WERI-Rb-1 (cell line): Measurements from ENCODE around the gene SDHAF1.

Source experiments
- DNase-seq: peaks from one replicate; pipeline ENCODE4 v3.0.0-alpha.2; 2020
- H3K27ac ChIP-seq: fragments of 250-450 bp; sonication (Bioruptor Pico); 2 replicates; pipeline ENCODE4 v1.5.1; 2020; ENCODE audit warnings: mild to moderate bottlenecking, moderate library complexity
- H3K27me3 ChIP-seq: fragments of 250-450 bp; sonication (Bioruptor Pico); 2 replicates; pipeline ENCODE4 v1.5.1; 2021; ENCODE audit warnings: mild to moderate bottlenecking, low read depth, moderate library complexity; ENCODE audit not compliant: insufficient read depth, severe bottlenecking
- H3K36me3 ChIP-seq: fragments of 250-450 bp; sonication (Bioruptor Pico); 2 replicates; pipeline ENCODE4 v1.5.1; 2020; ENCODE audit warnings: mild to moderate bottlenecking, moderate library complexity
- H3K4me3 ChIP-seq: 2 replicates; pipeline ENCODE4 v1.5.1; 2011; ENCODE audit warnings: low read depth, mild to moderate bottlenecking, control low read depth, low read length
- H3K9me3 ChIP-seq: fragments of 250-450 bp; sonication (Bioruptor Pico); 2 replicates; pipeline ENCODE4 v1.5.1; 2021; ENCODE audit warnings: mild to moderate bottlenecking, moderate library complexity; ENCODE audit not compliant: severe bottlenecking
- TF ChIP-seq, protein P1 (sequence below): IDR thresholded peaks from 2 replicates; pipeline ENCODE4 v1.5.1; 2011; ENCODE audit warnings: low read depth, mild to moderate bottlenecking, control low read depth, inconsistent platforms, low read length

The SDHAF1 gene

DNA sequence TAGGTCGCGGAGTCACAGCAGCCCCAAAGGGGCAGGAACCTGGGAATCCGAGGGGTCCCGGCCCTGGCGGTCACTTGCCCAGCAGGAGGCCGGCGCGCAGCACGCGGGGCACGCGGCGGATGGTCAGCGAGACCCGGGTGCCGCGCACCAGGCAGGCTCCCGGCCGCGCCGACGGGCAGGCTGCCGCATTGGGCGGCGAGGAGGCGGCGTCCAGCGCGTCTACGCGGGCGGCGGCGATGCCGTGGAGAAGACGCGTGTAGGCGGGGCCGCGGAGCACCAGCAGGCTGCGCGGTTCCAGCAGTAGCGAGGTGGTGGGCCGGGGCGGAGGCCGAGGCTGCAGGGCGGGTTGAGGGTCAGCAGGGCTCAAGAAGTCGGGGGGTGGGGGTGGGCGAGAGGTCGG lies 14.2 kb downstream of the SDHAF1 start:
- DNase-seq: peak; percentile 52
- TF ChIP-seq, protein P1, sequence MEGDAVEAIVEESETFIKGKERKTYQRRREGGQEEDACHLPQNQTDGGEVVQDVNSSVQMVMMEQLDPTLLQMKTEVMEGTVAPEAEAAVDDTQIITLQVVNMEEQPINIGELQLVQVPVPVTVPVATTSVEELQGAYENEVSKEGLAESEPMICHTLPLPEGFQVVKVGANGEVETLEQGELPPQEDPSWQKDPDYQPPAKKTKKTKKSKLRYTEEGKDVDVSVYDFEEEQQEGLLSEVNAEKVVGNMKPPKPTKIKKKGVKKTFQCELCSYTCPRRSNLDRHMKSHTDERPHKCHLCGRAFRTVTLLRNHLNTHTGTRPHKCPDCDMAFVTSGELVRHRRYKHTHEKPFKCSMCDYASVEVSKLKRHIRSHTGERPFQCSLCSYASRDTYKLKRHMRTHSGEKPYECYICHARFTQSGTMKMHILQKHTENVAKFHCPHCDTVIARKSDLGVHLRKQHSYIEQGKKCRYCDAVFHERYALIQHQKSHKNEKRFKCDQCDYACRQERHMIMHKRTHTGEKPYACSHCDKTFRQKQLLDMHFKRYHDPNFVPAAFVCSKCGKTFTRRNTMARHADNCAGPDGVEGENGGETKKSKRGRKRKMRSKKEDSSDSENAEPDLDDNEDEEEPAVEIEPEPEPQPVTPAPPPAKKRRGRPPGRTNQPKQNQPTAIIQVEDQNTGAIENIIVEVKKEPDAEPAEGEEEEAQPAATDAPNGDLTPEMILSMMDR: no peak
- Histone ChIP-seq H3K36me3 (no peaks in the 10 kb centered on the region), H3K27ac (peak overlapping the region; percentile 54; the same call in 1 of the 2 replicates), H3K27me3 (no peaks in the 10 kb centered on the region), H3K4me3 (peak overlapping the region; percentile 37), H3K9me3 (no peaks in the 10 kb centered on the region)

DNA sequence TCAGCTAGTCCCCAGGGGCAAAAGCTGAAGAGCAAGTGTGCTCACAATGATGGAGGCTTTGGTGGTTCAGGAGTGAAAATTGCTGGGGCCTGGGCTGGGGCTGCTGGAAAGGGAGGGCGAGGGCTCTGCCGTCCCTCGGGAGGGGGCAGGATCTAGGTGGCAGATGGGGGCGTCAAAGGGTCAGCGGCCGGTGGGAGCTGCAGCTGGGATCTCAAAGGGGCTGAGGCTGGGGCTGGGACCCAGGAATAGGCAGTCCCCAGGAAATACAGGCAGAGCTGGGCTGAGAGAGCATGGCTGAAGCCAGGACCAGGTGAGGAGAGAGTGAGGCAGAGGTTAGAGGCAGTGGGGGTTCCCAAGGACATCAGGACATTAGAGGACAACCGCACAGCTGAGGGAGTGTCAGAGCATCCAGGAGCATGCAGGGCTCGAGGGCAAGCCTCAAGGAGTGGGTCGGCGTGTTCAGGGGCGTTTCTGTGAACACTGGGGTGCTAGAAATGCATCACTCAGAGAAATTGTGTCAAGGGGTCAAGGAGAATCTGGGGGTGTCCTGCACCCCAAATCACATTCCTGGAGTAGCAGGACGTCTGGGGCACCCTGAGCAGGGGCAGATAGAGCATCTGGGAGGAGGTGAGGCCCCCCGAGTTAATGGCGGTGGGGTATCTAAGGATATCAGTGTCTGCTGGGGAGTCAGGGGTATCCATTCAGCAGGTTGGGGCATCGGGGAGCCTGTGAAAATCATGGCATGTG lies 14.8 kb downstream of the SDHAF1 start:
- DNase-seq: no peak
- Histone ChIP-seq H3K27me3 (no peaks in the 10 kb centered on the region), H3K27ac (no peak overlapping the region), H3K4me3 (peak overlapping the region; percentile 37), H3K9me3 (no peaks in the 10 kb centered on the region), H3K36me3 (no peaks in the 10 kb centered on the region)
- TF ChIP-seq, protein P1: no peak

DNA sequence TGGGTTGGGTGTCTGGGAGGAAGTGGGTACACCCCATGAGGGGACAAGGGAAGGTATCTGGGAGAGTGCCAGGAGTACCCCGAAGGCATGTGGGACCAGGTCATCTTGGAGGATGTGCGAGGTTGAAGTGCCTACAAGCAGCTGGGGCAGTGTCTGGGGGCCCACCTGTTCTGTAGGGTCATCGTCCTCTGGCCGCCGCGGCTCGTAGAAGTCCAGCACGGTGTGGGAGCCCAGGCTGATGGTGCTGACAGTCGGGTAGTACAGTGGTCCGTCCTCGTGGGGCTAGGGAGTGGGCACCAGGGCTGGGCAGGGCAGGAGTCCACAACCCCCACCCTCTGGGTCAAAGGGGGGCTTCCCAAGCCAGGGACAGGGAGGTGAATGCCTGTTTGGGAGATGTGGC lies 15.4 kb downstream of the SDHAF1 start:
- TF ChIP-seq, protein P1: no peak
- no peaks in the 10 kb centered on the region for H3K27me3 ChIP-seq
- no peak for DNase-seq
- H3K9me3 ChIP-seq: no peaks in the 10 kb centered on the region
- no peak overlapping the region for H3K27ac ChIP-seq
- no peak overlapping the region for H3K4me3 ChIP-seq
- H3K36me3 ChIP-seq: no peaks in the 10 kb centered on the region

DNA sequence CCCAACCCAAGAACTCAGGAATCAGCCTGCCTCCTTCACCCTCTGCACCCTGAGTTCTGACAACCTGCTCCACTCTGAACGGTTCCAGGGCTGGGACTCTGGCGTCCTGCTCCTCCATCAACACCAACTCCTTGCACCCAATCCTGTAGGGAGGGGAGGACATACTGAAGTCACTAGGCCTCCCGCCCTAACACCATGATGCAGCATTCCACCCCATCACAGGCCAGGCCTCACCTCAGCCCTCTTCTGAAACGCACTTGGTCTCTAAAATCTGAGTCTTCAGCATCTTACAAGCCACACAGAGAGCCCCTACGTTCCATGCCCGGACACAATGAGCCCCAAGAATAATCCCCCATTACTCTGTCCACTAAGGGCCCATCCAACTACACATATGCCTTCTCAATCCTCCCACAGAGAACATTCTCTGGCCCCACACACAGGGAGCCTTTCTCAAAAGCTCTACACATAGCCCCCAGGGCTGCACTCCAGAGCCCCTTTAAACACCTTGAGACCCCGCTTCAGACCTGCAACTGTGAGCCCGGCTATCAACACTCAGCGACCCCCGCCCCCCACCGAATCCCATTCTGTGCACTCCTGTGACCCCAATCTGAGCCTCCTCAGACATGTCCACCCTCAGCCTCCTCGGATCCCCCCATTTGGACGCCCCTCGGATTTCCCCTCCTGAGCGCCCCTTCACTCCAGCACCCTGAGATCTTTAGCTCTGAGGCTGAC lies 18.5 kb downstream of the SDHAF1 start:
- TF ChIP-seq, protein P1: no peak
- H3K27ac ChIP-seq: peak overlapping the region; percentile 73
- peak overlapping the region; percentile 75 for H3K4me3 ChIP-seq
- H3K27me3 ChIP-seq: no peaks in the 10 kb centered on the region
- H3K9me3 ChIP-seq: no peaks in the 10 kb centered on the region
- H3K36me3 ChIP-seq: peaks cover 4% of the 10 kb centered on the region; the same call in 1 of the 2 replicates
- DNase-seq: no peak

DNA sequence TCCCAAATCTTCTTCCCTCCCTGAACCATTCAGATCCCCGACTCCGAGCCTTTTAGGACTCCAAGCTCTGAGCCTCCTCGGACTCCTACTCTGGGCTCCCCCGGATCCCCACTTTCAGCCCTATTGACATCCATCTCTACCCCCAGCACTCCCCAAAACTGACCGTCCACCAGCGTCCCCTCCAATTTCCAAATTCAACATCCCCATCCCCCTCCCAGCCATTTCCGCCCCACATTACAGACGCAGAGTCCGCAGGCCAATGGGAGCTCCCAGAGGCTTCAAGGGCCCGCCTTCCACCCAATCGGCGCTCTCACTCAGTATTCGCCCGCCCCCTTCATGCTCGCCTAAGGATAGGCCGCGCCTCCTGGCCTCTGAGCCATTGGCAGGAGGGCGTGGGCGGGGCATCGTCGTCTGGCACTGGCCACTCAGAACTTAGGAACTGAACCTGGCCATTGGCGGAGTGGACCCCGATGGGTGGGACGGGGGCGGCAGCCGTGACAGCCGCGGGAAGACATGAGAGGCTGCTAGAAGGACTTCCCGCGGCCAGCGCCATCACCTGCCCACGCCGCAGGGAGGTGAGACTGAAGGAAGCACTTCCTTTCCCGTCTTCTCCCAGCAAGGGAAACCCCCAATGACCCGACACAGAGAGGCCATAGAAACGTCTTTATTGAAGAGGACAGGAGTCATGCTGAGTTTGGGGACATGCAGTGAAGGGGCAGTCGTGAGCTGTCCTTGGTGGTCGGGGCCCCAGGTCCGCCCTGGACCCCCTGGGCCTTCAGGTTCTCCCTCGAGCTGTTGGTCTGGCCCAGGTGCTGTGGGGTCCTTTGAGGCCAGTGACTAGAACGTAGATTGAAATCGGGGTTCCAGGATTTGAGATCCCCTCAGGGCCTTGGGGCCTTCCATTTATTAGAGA lies 19.3 kb downstream of the SDHAF1 start, which contains the start of gene ALKBH6:
ALKBH6 (minus strand) TSS at position 202 of the 913 bp plus-strand sequence. CDS start 816 bp downstream, outside the sequence.
- H3K27ac ChIP-seq: peak within 1 kb of the TSS; percentile 73
- peaks cover 8% of the 10 kb centered on the region for H3K36me3 ChIP-seq
- H3K9me3 ChIP-seq: no peaks in the 10 kb centered on the region
- TF ChIP-seq, protein P1: no peak
- DNase-seq: peak; percentile 99
- no peaks in the 10 kb centered on the region for H3K27me3 ChIP-seq
- peak within 1 kb of the TSS; percentile 75 for H3K4me3 ChIP-seq
